Stimulated activated CD4-positive, alpha-beta T cell treated with anti-CD3 and anti-CD28 coated beads, Interleukin-15, amount 100 ng/mL, for 24 hours (primary cell): Measurements from ENCODE around the gene TFB1M.

ENCODE experiments used
- DNase-seq: peaks from one replicate; pipeline ENCODE4 v3.0.0-alpha.2; 2020

Gene TFB1M

GRCh38 chr6:155262655-155263054 is 51.6 kb downstream of the TFB1M start:
- no peak for DNase-seq

GRCh38 chr6:155261111-155261900 is 53.0 kb downstream of the TFB1M start:
- no peak for DNase-seq

DNA sequence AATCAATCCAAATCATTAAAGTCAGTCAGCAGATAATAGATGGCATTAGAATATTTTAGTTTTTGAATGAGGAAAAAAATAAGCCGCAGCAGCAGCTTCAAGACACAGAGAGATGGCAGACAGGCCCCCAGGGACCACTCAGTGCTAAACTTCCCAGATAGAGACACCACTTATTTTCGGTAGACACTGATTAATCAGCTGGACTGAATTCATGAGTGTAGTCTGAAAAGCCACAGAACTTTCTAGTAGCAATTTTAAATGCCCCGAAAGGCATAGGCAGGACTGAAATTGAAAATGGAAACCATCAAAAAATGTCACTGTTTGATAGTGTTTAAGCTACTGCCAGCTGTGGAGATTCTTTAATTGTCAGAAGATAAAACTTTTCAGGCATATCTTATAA is 53.6 kb downstream of the TFB1M start:
- DNase-seq, result no peak

GRCh38 chr6:155259897-155260296 is 54.4 kb downstream of the TFB1M start:
- no peak for DNase-seq

DNA sequence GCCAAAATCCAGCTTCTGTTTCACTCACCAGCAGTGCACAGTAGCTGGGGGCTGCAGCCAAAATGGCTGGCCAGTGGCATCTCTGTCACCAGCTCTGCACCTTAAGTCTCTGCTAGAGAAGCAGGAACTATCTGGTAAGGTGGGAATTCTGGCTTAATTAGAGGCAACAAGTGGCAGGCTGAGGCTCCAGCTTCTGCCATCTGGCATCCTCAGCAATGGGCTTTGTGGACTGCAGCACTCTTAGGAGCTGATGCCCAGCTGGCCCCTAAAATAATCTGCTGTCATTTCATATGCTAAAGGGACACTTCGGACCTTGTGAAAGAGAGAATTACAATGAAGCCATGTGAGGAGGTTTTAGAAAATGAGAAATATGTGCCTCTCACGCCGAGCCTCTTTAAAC is 55.1 kb downstream of the TFB1M start:
- DNase-seq, result no peak

DNA sequence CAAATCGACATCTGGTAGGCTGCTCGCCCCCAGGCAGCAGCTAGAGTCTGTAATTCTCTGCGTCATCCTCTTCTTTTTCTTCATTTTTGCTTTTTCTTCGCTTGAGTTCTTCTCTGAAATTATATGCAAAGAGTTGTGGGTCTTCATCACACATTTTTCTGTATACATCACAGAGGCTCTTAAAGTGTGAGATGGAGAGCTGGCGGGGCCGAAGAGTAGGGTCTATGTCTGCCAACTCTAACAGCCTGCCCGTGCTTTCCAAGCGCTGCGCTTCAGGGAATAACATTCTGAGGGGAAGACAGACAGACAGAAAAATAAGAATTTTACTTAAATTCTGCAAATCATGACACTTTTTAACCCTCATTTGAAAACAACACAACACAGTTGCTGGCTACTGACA is 56.5 kb downstream of the TFB1M start:
- no peak for DNase-seq

- DNase-seq, result no peak
Measured at GRCh38 chr6:155256122-155256795, 58.0 kb downstream of the TFB1M start.

DNA sequence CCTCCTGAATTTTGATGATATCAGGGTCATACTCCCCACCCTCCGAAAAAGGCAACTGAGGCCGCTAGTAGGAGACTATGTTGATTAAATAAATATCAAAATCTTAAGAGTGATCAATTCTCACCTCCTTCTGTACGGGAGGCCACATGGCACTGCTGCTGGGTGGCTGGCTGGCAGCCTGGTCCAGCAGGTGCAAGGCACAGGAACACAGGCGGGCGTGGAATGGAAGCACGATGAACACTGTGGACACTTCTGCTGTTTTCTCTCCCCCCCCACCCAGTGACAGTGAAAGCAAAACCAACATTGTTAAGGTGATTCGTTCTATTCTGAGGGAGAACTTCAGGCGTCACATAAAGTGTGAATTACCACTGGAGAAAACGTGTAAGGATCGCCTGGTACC is 60.1 kb downstream of the TFB1M start:
- DNase-seq, result no peak

GRCh38 chr6:155253337-155253736 is 60.9 kb downstream of the TFB1M start:
- DNase-seq, result no peak

DNA sequence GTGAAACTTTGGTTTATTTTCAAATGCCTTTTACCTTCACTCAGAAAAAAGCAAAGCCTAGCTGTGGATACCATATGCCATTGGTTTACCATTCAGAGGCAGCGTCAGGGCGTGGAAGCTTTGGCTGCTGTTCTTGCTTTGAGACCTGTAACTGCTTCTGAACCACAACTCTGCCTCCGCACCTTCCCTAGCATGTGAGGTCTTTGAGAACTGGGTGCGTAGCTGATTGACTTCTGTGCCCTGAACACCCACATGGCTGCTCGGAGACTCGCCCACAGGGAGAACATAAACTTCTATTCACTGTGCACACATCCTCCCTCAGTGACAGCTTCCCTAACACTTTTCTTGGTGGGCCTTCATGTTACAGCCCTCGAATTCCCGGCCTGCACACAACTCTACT is 61.7 kb downstream of the TFB1M start:
- DNase-seq, result no peak

GRCh38 chr6:155250701-155251381 is 63.4 kb downstream of the TFB1M start:
- no peak for DNase-seq

GRCh38 chr6:155248008-155249001 is 66.0 kb downstream of the TFB1M start:
- DNase-seq, result peak; percentile 37

DNA sequence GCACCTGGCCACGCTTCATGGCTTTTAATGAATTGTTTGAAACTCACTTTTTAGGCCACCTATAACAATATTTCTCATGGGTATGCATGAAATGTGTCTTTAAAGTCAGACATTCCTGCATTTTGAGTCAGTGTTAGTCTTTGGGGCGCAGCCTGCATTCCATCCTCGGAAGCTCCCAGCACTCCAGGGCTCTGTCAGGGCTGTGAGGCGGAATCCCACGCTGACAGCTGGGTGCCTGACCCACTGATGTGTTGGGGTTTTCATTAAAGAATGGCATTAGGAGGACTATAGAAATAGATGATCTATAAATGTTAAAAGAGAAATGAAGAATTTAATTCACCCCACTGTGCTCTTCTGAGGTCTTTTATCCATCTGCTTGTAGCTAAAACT is 66.7 kb downstream of the TFB1M start:
- no peak for DNase-seq

DNA sequence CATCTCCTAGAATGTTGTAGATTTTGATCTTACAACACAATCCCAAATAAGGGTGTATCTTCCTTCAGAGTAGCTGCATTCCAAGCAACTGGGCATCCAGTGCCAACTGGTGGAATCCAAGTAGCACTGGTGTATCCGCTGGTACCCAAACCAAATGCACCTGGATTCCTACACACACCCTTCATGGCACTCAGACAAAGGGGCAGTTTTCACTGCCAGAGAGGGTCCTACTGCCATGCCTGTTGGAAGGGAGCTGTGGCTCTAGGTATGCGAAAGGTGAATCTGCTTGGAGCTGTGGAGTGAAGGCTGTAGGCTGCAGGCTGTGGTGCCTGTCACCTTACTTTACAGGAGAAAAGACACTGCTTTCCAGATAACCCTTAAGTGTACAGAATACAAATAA is 67.5 kb downstream of the TFB1M start:
- no peak for DNase-seq

- no peak for DNase-seq
Measured at GRCh38 chr6:155245831-155246230, 68.5 kb downstream of the TFB1M start.

DNA sequence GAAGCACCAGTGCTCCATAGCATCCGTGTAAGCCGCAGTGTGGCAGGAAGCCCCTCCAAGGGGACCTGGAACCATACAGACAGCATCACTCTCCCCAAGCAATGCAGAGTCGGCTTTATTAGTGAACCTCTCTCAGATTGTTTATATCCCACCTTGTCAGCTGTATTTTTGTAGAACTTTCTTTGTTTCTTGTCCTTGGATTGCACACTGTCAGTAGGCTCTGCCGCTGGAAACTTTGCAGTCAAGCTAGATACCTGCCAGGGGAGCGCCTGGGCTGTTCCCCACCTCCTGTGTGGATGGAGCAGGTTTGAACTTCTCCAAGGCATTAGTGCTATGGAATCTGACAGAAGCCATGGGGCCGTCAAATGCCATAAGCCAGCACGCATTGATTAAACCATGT is 69.1 kb downstream of the TFB1M start:
- DNase-seq, result no peak

GRCh38 chr6:155244434-155244833 is 69.8 kb downstream of the TFB1M start:
- no peak for DNase-seq

GRCh38 chr6:155241966-155242365 is 72.3 kb downstream of the TFB1M start:
- DNase-seq, result no peak

GRCh38 chr6:155240905-155241600 is 73.2 kb downstream of the TFB1M start:
- DNase-seq, result no peak

DNA sequence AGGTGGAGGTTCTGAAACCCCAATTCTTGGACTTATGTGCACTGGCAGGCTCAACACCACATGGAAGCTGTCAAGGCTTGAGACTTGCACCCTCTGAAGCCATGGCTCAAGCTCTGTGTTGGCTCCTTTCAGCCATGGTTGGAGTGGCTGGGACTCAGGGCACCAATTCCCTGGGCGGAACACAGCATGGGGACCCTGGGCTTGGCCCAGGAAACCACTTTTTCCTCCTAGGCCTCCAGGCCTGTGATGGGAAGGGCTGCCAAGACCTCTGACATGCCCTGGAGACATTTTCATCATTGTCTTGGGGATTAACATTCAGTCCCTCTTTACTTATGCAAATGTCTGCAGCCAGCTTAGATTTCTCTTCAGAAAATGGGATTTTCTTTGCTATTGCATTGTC is 76.7 kb downstream of the TFB1M start:
- DNase-seq, result no peak

- DNase-seq, result no peak
Measured at GRCh38 chr6:155235087-155235486, 79.2 kb downstream of the TFB1M start.

DNA sequence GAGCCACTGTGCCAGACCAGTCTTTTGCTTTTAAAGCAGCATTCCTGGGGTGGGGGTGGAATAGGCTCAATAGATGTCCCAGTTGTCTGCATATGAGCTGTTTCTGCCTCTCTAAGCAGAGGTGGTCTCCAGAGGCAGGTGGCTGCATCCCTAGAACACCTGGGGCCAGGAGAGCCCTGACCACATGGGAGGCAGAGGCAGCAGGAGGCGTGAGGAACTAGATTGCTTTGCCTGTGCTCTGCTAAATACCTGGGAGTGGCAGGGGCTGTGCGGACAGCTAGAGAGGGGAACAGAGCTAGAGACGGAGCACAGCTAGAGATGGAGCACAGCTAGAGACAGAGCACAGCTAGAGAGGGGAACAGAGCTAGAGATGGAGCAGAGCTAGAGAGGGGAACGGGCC is 79.6 kb downstream of the TFB1M start:
- DNase-seq, result no peak
